OCI-LY1 (cell line): Measurements from ENCODE around the gene NELFCD.

ENCODE experiments used
- H2AFZ ChIP-seq: fragments of 200-600 bp; sonication (generic), shearing (Covaris generic); 2 replicates; pipeline ENCODE4 v1.6.0; 2014; ENCODE audit warnings: antibody characterized with exemption, mild to moderate bottlenecking, low read length
- H3F3A ChIP-seq: fragments of 200-600 bp; sonication (generic), shearing (Covaris generic); 2 replicates; pipeline ENCODE4 v1.6.0; 2014; ENCODE audit warnings: mild to moderate bottlenecking, antibody characterized with exemption, low read length, moderate library complexity; ENCODE audit not compliant: insufficient read depth
- H3K27ac ChIP-seq: fragments of 200-600 bp; sonication (generic); 2 replicates; pipeline ENCODE4 v1.5.1; 2014; ENCODE audit warnings: low read length, mixed run types, mild to moderate bottlenecking, low read depth; ENCODE audit not compliant: poor library complexity, severe bottlenecking
- H3K27me3 ChIP-seq: fragments of 200-600 bp; sonication (generic); 2 replicates; pipeline ENCODE4 v1.6.0; 2014; ENCODE audit warnings: antibody characterized with exemption, mild to moderate bottlenecking, low read length, moderate library complexity; ENCODE audit not compliant: insufficient read depth
- H3K36me3 ChIP-seq: fragments of 200-600 bp; sonication (generic); 2 replicates; pipeline ENCODE4 v1.6.1; 2014; ENCODE audit warnings: mild to moderate bottlenecking, antibody characterized with exemption, low read length, moderate library complexity, mixed read lengths; ENCODE audit not compliant: insufficient read depth
- H3K4me1 ChIP-seq: fragments of 200-600 bp; sonication (generic); 2 replicates; pipeline ENCODE4 v1.5.1; 2014; ENCODE audit warnings: mild to moderate bottlenecking, low read length, moderate library complexity; ENCODE audit not compliant: insufficient read depth, severe bottlenecking
- H3K4me2 ChIP-seq: fragments of 200-600 bp; sonication (generic), shearing (Covaris generic); 2 replicates; pipeline ENCODE4 v1.6.1; 2014; ENCODE audit warnings: low read length
- H3K4me3 ChIP-seq: fragments of 200-600 bp; sonication (generic); 2 replicates; pipeline ENCODE4 v1.5.1; 2014; ENCODE audit warnings: low read length, low read depth, mild to moderate bottlenecking, mixed read lengths; ENCODE audit not compliant: poor library complexity, severe bottlenecking
- H3K79me2 ChIP-seq: fragments of 200-600 bp; shearing (Covaris generic); 2 replicates; pipeline ENCODE4 v1.6.1; 2016; ENCODE audit warnings: mixed run types, low read length, mixed read lengths; ENCODE audit not compliant: insufficient read depth
- H3K9ac ChIP-seq: fragments of 200-600 bp; sonication (generic), shearing (Covaris generic); 2 replicates; pipeline ENCODE4 v1.6.1; 2014; ENCODE audit warnings: mild to moderate bottlenecking, low read length, mixed read lengths
- H3K9me2 ChIP-seq: fragments of 200-600 bp; sonication (generic), shearing (Covaris generic); 2 replicates; pipeline ENCODE4 v1.6.1; 2014; ENCODE audit warnings: low read depth, mild to moderate bottlenecking, low read length, mixed read lengths
- H3K9me3 ChIP-seq: fragments of 200-600 bp; shearing (Covaris generic); 2 replicates; pipeline ENCODE4 v1.6.1; 2014; ENCODE audit warnings: low read length, mixed read lengths
- H4K20me1 ChIP-seq: fragments of 200-600 bp; sonication (generic), shearing (Covaris generic); 2 replicates; pipeline ENCODE4 v1.6.0; 2016; ENCODE audit warnings: mild to moderate bottlenecking, low read length; ENCODE audit not compliant: insufficient read depth
- EZH2 ChIP-seq: fragments of 200-600 bp; sonication (generic), shearing (Covaris generic); IDR thresholded peaks from 2 replicates; pipeline ENCODE4 v1.8.0; 2017; ENCODE audit warnings: borderline replicate concordance, mixed run types, mild to moderate bottlenecking, antibody characterized with exemption, low read length, moderate library complexity, mixed read lengths
- TF ChIP-seq, protein P1 (sequence below): fragments of 200-600 bp; sonication (generic), shearing (Covaris generic); IDR thresholded peaks from 2 replicates; pipeline ENCODE4 v1.5.1; 2017; ENCODE audit warnings: mild to moderate bottlenecking, antibody characterized with exemption, low read length, moderate library complexity, mixed read lengths

NELFCD gene

DNA sequence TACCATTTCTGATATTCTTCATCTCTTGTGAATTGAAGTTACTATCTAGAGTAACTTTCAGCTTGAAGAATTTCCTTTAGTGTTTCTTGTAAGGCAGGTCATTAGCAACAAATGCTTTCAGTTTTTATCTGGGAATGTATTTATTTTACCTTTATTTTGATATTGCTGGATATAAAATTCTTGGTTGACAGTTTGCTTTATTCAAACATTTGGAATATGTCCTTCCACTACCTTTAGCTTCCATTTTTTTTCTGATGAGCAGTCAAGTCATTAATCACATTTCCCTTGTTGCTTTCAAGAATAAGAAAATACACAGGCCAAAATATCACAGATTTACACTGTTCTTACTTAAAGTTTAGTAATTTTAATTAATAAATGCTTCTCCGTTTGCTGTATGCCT is 5.7 kb upstream of the NELFCD start:
- H3K36me3 ChIP-seq, result no peaks in the 10 kb centered on the region
- no peaks in the 10 kb centered on the region for H3K79me2 ChIP-seq
- H3K4me2 ChIP-seq, result no peak overlapping the region
- H3K9ac ChIP-seq, result no peak overlapping the region
- H4K20me1 ChIP-seq, result no peaks in the 10 kb centered on the region
- peaks cover 13% of the 10 kb centered on the region for H3K4me1 ChIP-seq
- no peak overlapping the region for H3K27ac ChIP-seq
- no peaks in the 10 kb centered on the region for H3K27me3 ChIP-seq
- TF ChIP-seq EZH2, result no peak
- TF ChIP-seq, protein P1, sequence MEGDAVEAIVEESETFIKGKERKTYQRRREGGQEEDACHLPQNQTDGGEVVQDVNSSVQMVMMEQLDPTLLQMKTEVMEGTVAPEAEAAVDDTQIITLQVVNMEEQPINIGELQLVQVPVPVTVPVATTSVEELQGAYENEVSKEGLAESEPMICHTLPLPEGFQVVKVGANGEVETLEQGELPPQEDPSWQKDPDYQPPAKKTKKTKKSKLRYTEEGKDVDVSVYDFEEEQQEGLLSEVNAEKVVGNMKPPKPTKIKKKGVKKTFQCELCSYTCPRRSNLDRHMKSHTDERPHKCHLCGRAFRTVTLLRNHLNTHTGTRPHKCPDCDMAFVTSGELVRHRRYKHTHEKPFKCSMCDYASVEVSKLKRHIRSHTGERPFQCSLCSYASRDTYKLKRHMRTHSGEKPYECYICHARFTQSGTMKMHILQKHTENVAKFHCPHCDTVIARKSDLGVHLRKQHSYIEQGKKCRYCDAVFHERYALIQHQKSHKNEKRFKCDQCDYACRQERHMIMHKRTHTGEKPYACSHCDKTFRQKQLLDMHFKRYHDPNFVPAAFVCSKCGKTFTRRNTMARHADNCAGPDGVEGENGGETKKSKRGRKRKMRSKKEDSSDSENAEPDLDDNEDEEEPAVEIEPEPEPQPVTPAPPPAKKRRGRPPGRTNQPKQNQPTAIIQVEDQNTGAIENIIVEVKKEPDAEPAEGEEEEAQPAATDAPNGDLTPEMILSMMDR, result no peak
- H3K4me3 ChIP-seq, result no peak overlapping the region
- peaks cover 9% of the 10 kb centered on the region for H3K9me3 ChIP-seq
- no peaks in the 10 kb centered on the region for H3F3A ChIP-seq
- no peak overlapping the region for H2AFZ ChIP-seq
- no peaks in the 10 kb centered on the region for H3K9me2 ChIP-seq

DNA sequence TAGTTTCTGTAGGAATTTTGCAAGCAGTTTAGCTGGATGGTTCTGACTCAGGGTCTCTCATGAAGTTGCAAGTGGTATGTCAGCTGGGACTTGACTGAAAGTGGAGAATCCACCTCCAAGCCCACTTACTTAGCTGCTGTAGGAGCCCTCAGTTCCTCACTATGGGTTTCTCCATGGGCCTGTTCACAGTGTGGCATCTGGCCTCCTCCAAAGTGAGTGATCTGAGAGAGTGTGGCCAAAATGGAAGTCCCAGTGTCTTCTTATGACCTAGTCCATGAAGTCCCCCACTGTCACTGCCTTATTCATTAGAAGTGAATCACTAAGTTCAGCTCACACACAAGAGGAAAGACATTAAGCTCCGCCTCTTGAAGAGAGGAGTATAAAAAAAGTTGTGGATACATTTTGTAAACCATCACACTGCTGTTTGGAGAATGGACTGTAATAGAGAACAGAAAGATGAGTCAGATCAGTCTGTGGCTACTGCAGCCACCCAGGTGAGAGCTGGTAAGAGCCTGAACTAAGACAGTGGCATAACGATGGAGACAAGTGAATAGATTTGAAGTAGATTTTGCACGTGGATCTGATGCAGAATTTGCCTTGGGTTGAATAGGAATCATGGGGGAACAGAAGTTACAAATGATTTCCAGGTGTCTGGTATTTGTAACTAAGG is 4.9 kb upstream of the NELFCD start:
- TF ChIP-seq, protein P1, result no peak
- TF ChIP-seq EZH2, result no peak
- Histone ChIP-seq H4K20me1 (no peaks in the 10 kb centered on the region), H3K36me3 (no peaks in the 10 kb centered on the region), H3F3A (no peaks in the 10 kb centered on the region), H3K27me3 (no peaks in the 10 kb centered on the region), H2AFZ (no peak overlapping the region), H3K79me2 (no peaks in the 10 kb centered on the region), H3K9me3 (peaks cover 9% of the 10 kb centered on the region), H3K4me2 (no peak overlapping the region), H3K9me2 (no peaks in the 10 kb centered on the region), H3K4me1 (peaks cover 17% of the 10 kb centered on the region), H3K27ac (no peak overlapping the region), H3K4me3 (no peak overlapping the region), H3K9ac (no peak overlapping the region)

DNA sequence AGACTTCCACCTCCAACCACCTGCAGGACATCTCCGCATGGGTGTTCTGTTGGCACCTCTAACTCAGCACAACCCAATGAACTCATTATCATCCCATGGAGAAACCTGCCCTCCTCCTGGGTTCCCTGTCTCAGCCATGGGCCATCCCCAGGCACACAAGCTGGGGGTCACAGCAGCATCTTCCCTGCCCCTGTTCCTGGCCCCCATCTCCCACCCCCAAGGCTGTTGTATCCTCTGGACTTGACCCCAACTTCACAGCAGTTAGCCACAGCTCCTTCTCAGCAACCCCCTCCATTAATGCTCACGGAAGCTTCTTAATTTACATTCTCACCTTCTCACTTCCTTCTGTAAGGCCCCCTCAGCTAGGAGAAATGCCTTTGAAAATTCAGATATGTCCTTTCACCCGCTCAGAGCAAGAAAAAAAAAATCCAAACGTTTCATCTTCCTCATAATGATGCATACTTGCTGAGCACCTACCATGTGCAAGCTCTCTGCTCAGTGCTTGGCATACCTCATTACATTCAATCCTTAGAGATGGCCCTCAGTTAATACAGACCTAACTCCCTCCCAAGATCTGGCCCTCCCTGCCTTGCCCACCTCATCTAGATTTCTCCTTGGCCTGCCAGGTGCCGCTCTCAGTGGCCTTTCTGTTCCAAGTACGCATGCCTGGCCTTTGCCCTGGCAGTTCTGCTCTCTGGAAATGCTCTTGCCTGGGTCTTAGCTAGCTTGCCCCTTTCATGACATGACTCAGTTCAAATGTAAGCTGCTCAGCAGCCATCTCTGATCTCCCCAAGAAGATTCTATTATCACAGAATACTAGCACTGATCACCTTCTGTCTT is 2.5 kb upstream of the NELFCD start:
- peaks cover 20% of the 10 kb centered on the region for H3K79me2 ChIP-seq
- no peaks in the 10 kb centered on the region for H4K20me1 ChIP-seq
- H3F3A ChIP-seq, result no peaks in the 10 kb centered on the region
- H3K4me3 ChIP-seq, result no peak overlapping the region
- H3K36me3 ChIP-seq, result no peaks in the 10 kb centered on the region
- H3K9me3 ChIP-seq, result peaks cover 9% of the 10 kb centered on the region
- no peak overlapping the region for H3K9ac ChIP-seq
- H2AFZ ChIP-seq, result no peak overlapping the region
- no peaks in the 10 kb centered on the region for H3K27me3 ChIP-seq
- peaks cover 34% of the 10 kb centered on the region for H3K4me1 ChIP-seq
- H3K27ac ChIP-seq, result no peak overlapping the region
- TF ChIP-seq, protein P1, result no peak
- TF ChIP-seq EZH2, result no peak
- H3K9me2 ChIP-seq, result no peaks in the 10 kb centered on the region
- H3K4me2 ChIP-seq, result no peak overlapping the region
